ENCODE results near the gene AREL1. TPM values are rescaled to one million over a fixed set of nuclear protein-coding genes. Genes with fewer than 3 reads are reported as not detected.

Gene AREL1
- total and polyA plus RNA-seq, 10 donors = 5.9 to 54.7 (median 39.8) TPM

DNA sequence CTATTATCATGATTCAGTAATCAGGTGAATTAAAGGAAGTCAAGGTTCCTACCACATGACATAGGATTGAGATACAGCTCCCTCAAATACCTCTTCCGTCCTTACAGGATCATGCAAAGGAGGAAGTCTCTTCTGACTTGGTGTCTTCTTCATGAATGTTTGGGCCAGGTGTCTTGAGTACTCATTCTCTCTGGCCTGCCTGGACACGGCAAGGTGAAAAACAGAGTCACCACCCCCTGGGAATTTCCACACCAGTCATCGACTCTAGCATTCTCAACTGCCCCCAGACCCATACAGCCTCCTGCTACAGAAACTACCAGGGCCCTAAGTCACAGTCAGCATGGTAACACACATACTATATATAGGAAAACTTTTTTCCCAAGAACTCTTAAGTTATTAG is 55.9 kb downstream of the AREL1 start:
- WGBS, 5 donors = 85 to 92% (median 88%) methylated on average over 3 of the region's 3 CpGs
- Histone ChIP-seq H3K4me3 (no peak overlapping the region), H3K36me3 (peaks cover 0 to 90% (median 23%) of the 10 kb centered on the region in 6 donors), H3K27ac (no peak overlapping the region), H3K27me3 (replicated peaks in 1 of 7) (no peaks in the 10 kb centered on the region), H3K9me3 (no peaks in the 10 kb centered on the region), H3K4me1 (peaks cover 0 to 20% (median 8%) of the 10 kb centered on the region in 6 donors)
- intact Hi-C loops (cut with DNase I; ENCODE audit: low total_unique reads) = no loop called here
- DNase-seq = no peak
- no peak for TF ChIP-seq POLR2AphosphoS5 (IDR thresholded peaks at IDR 0.05)
- TF ChIP-seq, protein P1, sequence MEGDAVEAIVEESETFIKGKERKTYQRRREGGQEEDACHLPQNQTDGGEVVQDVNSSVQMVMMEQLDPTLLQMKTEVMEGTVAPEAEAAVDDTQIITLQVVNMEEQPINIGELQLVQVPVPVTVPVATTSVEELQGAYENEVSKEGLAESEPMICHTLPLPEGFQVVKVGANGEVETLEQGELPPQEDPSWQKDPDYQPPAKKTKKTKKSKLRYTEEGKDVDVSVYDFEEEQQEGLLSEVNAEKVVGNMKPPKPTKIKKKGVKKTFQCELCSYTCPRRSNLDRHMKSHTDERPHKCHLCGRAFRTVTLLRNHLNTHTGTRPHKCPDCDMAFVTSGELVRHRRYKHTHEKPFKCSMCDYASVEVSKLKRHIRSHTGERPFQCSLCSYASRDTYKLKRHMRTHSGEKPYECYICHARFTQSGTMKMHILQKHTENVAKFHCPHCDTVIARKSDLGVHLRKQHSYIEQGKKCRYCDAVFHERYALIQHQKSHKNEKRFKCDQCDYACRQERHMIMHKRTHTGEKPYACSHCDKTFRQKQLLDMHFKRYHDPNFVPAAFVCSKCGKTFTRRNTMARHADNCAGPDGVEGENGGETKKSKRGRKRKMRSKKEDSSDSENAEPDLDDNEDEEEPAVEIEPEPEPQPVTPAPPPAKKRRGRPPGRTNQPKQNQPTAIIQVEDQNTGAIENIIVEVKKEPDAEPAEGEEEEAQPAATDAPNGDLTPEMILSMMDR (IDR thresholded peaks at IDR 0.05 in 8 of 11, conservative IDR thresholded peaks at IDR 0.05 in 3 of 11) = no peak
- TF ChIP-seq POLR2A (IDR thresholded peaks at IDR 0.05) = no peak

DNA sequence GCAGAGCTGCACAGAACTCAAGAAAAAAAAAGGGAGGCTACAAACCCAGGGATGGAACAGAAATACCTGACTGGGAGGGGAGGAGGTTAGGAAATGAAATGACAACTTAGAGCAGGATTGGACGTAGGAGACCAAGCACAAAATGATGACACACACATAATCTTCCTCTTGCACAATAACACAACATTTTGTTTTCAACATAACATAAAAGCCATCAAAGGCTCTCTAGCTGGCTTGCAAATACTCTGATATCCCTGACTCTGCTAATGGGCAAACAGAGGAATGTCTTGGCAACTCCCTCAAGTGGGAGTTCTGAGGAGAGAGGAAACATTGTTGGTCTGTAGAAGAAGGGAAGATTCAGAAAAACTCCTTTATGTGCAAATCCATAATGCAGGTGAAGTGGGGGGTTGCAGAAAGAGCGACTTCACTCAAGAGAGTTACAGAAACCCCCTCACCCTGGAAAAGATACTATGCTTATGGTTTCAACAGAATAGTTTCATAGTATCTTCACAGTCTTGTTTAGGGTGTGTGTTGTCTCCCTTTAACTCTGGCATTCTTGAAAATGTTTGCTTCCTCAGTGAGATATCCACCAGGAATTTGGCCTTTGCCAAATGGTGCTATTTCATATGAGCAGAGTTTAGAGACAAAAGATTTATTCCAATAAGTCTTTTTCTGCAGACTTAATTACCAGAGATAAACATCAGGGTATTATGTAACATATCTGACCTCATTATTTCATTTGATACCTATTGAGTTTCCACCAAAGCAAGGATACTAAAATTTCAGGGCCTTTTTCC is 57.1 kb downstream of the AREL1 start:
- H3K27me3 ChIP-seq (replicated peaks in 1 of 7) = no peaks in the 10 kb centered on the region
- H3K36me3 ChIP-seq = peaks cover 0 to 78% (median 11%) of the 10 kb centered on the region in 6 donors
- TF ChIP-seq POLR2A (IDR thresholded peaks at IDR 0.05) (no peak), POLR2AphosphoS5 (IDR thresholded peaks at IDR 0.05) (no peak)
- TF ChIP-seq, protein P1 (IDR thresholded peaks at IDR 0.05 in 8 of 11, conservative IDR thresholded peaks at IDR 0.05 in 3 of 11) = no peak
- H3K4me3 ChIP-seq = no peak overlapping the region
- no peaks in the 10 kb centered on the region for H3K9me3 ChIP-seq
- peak overlapping the region in 3 of 8 donors; percentile 27 to 39 (median 29) for H3K27ac ChIP-seq
- no peak for DNase-seq
- intact Hi-C loops (cut with DNase I; ENCODE audit: low total_unique reads) = no loop called here
- WGBS, 5 donors = 62 to 85% (median 73%) methylated on average over 2 of the region's 2 CpGs
- peaks cover 0 to 29% (median 8%) of the 10 kb centered on the region in 6 donors for H3K4me1 ChIP-seq

DNA sequence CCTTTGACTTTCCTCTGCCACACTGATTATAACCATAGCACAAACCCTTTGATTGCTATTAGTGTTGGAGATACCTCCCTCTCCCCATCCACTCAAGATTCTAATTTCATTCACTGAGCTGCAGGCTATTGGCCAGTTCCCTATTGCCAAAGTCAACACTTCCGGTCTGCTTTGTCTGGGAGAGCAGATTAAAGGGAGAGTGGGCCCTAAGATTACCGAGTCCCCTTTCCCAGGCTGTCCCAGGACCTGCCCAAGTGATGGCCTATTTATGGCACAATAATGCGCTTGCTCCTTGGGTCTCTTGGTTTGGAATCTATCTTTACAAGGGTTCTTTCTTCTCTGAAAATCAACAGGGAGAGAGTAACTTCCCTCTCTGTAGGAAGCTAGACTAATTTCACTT is 57.9 kb downstream of the AREL1 start:
- Histone ChIP-seq H3K36me3 (peaks cover 0 to 70% (median 5%) of the 10 kb centered on the region in 6 donors), H3K9me3 (no peaks in the 10 kb centered on the region), H3K4me3 (no peak overlapping the region), H3K27ac (peak overlapping the region in 3 of 8 donors; percentile 27 to 39 (median 29)), H3K4me1 (peaks cover 0 to 35% (median 9%) of the 10 kb centered on the region in 6 donors), H3K27me3 (replicated peaks in 1 of 7) (no peaks in the 10 kb centered on the region)
- intact Hi-C loops (cut with DNase I; ENCODE audit: low total_unique reads) = no loop called here
- no peak for TF ChIP-seq POLR2AphosphoS5 (IDR thresholded peaks at IDR 0.05)
- TF ChIP-seq POLR2A (IDR thresholded peaks at IDR 0.05) = no peak
- TF ChIP-seq, protein P1 (IDR thresholded peaks at IDR 0.05 in 8 of 11, conservative IDR thresholded peaks at IDR 0.05 in 3 of 11) = no peak
- WGBS, 5 donors = 84 to 96% (median 88%) methylated on average over 3 of the region's 3 CpGs
- no peak for DNase-seq

DNA sequence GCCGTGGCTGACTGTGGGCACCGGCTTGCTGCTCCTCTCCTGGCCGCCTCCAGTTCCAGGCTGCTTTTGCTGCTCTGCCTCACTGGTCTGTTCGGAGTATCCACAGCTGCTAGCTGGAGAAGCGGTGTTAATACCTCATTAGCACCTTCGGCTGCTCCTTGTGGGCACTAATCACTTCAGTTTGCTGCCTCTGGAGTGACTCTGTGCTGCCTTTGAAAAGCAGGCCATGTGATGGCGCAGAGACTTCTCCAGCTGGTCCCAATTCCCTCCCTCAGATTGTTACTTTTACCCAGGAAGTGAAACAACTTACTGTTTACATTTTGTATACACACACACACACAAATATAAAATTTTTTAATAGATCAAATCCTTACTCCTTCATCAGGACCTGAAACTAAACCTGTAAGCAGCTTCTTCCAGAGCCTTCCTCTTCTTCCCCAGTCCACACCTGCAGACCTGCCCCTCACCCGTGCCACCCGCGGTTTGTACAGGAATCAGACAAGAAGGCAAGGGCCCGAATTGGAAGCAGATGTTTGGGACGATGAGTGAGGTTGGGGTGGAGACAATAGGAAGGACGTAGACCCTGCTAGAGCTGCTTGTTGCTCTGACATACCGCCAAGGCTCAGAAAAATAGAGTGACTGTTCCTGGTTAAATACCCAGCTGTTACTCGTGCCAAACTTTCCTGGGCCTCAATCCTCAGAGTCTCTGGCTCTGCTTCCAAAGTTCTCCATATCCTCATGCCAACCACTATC is 59.3 kb downstream of the AREL1 start:
- H3K4me3 ChIP-seq = no peak overlapping the region
- WGBS, 5 donors = 87 to 93% (median 89%) methylated on average over 15 of the region's 15 CpGs
- intact Hi-C loops (cut with DNase I; ENCODE audit: low total_unique reads) = no loop called here
- peaks cover 0 to 49% (median 20%) of the 10 kb centered on the region in 6 donors for H3K4me1 ChIP-seq
- peaks cover 0 to 59% (median 3%) of the 10 kb centered on the region in 6 donors for H3K36me3 ChIP-seq
- peak overlapping the region in 1 of 8 donors; percentile 3 for H3K27ac ChIP-seq
- no peaks in the 10 kb centered on the region for H3K27me3 ChIP-seq (replicated peaks in 1 of 7)
- no peak for DNase-seq
- TF ChIP-seq POLR2AphosphoS5 (IDR thresholded peaks at IDR 0.05) (no peak), POLR2A (IDR thresholded peaks at IDR 0.05) (no peak)
- TF ChIP-seq, protein P1 (IDR thresholded peaks at IDR 0.05 in 8 of 11, conservative IDR thresholded peaks at IDR 0.05 in 3 of 11) = no peak
- H3K9me3 ChIP-seq = no peaks in the 10 kb centered on the region
